H1 (cell line): ENCODE measurements around the gene ELMO1. TPM values are rescaled to one million over a fixed set of nuclear protein-coding genes. Genes with fewer than 3 reads are reported as not detected.

Experiments used
- CTCF ChIA-PET: fragments of 300-600 bp; sonication (Branson Sonifier 250); formaldehyde crosslinking; loops from one replicate; lab custom pipeline; 2021; ENCODE audit not compliant: partially characterized antibody; lab: Charles Lee
- POLR2A ChIA-PET: fragments of 300-600 bp; sonication (Branson Sonifier 250); formaldehyde crosslinking; loops from one replicate; lab custom pipeline; 2021; ENCODE audit warnings: inconsistent platforms; ENCODE audit not compliant: partially characterized antibody; lab: Charles Lee
- DNase-seq, 2 experiments: peaks; one replicate each; pipeline versions ENCODE4 v3.0.0 to v3.0.0-alpha.2; 2010 to 2022; ENCODE audit warnings: low spot score in 2 of 2, low read depth in 1 of 2, mixed read lengths in 1 of 2
- FAIRE-seq: peaks from 2 replicates; lab custom pipeline; 2011; peaks lifted over from hg19 to GRCh38; lab: Jason Lieb, UNC
- H2AFZ ChIP-seq: 2 replicates; pipeline ENCODE4 v1.8.1; 2012; ENCODE audit warnings: low read length, inconsistent platforms
- H2AK5ac ChIP-seq: 2 replicates; pipeline ENCODE4 v1.6.1; 2013; ENCODE audit warnings: low read depth, low read length
- H2BK120ac ChIP-seq: replicated peaks from 2 replicates; pipeline ENCODE3; 2013; ENCODE audit warnings: low read depth, low read length, inconsistent platforms
- H2BK12ac ChIP-seq: 2 replicates; pipeline ENCODE4 v1.6.1; 2013; ENCODE audit warnings: low read depth, low read length
- H2BK15ac ChIP-seq: 2 replicates; pipeline ENCODE4 v1.6.1; 2013; ENCODE audit warnings: low read length
- H2BK20ac ChIP-seq: 2 replicates; pipeline ENCODE4 v1.6.1; 2013; ENCODE audit warnings: low read length
- H2BK5ac ChIP-seq: 2 replicates; pipeline ENCODE4 v1.6.1; 2013; ENCODE audit warnings: low read depth, low read length
- H3K14ac ChIP-seq: 2 replicates; pipeline ENCODE4 v1.6.1; 2013; ENCODE audit warnings: inconsistent platforms; ENCODE audit not compliant: insufficient read length
- H3K18ac ChIP-seq: 2 replicates; pipeline ENCODE4 v1.6.1; 2013; ENCODE audit warnings: low read length; ENCODE audit errors: extremely low read depth
- H3K23ac ChIP-seq: 2 replicates; pipeline ENCODE4 v1.6.1; 2013; ENCODE audit warnings: inconsistent platforms; ENCODE audit not compliant: insufficient read length
- H3K23me2 ChIP-seq: 2 replicates; pipeline ENCODE4 v1.6.1; 2013; ENCODE audit warnings: low read depth, low read length
- H3K27ac ChIP-seq: 2 replicates; pipeline ENCODE4 v1.6.1; 2011; ENCODE audit warnings: low read depth, low read length, inconsistent platforms
- H3K27me3 ChIP-seq, 4 experiments: replicated peaks in 1 of 4; 1 replicate in 1 of 4; 2 replicates in 3 of 4; pipeline versions ENCODE4 v1.6.1 to v1.8.1; 2011 to 2013; ENCODE audit warnings: low read length in 3 of 4, mild to moderate bottlenecking in 3 of 4, inconsistent platforms in 2 of 4, mixed read lengths in 2 of 4, moderate library complexity in 1 of 4; ENCODE audit not compliant: control insufficient read depth in 3 of 4, insufficient read depth in 3 of 4; ENCODE audit errors: extremely low read depth in 1 of 4
- H3K36me3 ChIP-seq, 4 experiments: 2 replicates each; pipeline versions ENCODE4 v1.6.1 to v1.8.1; 2011 to 2013; ENCODE audit warnings: mild to moderate bottlenecking in 4 of 4, low read length in 3 of 4, moderate library complexity in 2 of 4, control low read depth in 1 of 4, inconsistent platforms in 1 of 4; ENCODE audit not compliant: insufficient read depth in 4 of 4, control insufficient read depth in 2 of 4
- H3K4ac ChIP-seq: replicated peaks from 2 replicates; pipeline ENCODE3; 2013; ENCODE audit warnings: low read length, low read depth, mixed read lengths, inconsistent platforms; ENCODE audit not compliant: insufficient read length
- H3K4me1 ChIP-seq, 4 experiments: replicated peaks in 1 of 4; 1 replicate in 1 of 4; 2 replicates in 3 of 4; pipeline versions ENCODE4 v1.6.1 to v1.8.1; 2011 to 2013; ENCODE audit warnings: low read length in 3 of 4, inconsistent platforms in 2 of 4, mixed read lengths in 1 of 4; ENCODE audit not compliant: insufficient read depth in 4 of 4, control insufficient read depth in 3 of 4
- H3K4me2 ChIP-seq, 2 experiments: 2 replicates each; pipeline versions ENCODE4 v1.6.1 to v1.8.1; 2011 to 2013; ENCODE audit warnings: low read depth in 2 of 2, low read length in 2 of 2, control low read depth in 1 of 2, inconsistent platforms in 1 of 2, mild to moderate bottlenecking in 1 of 2; ENCODE audit not compliant: insufficient read depth in 1 of 2
- H3K4me3 ChIP-seq, 4 experiments: fragments of 200-600, 300-600 bp in 1 of 4; sonication (generic), shearing (Covaris generic), sonication (Bioruptor Twin) in 1 of 4; 2 replicates each; pipeline versions ENCODE4 v1.5.1 to v1.8.1; 2011 to 2016; ENCODE audit warnings: low read length in 4 of 4, low read depth in 3 of 4, control low read depth in 2 of 4, inconsistent platforms in 2 of 4, mild to moderate bottlenecking in 2 of 4, mixed read lengths in 1 of 4, moderate library complexity in 1 of 4; ENCODE audit not compliant: insufficient read depth in 2 of 4; ENCODE audit errors: extremely low read depth in 1 of 4
- H3K56ac ChIP-seq: replicated peaks from 2 replicates; pipeline ENCODE3; 2013; ENCODE audit warnings: low read depth, mild to moderate bottlenecking, mixed read lengths, low read length, inconsistent platforms; ENCODE audit not compliant: insufficient read length
- H3K79me1 ChIP-seq: 2 replicates; pipeline ENCODE4 v1.6.1; 2013; ENCODE audit warnings: low read depth, low read length, control low read depth
- H3K79me2 ChIP-seq, 2 experiments: 2 replicates each; pipeline versions ENCODE4 v1.6.1 to v1.8.1; 2012 to 2013; ENCODE audit warnings: low read length in 2 of 2, mild to moderate bottlenecking in 2 of 2, inconsistent platforms in 1 of 2; ENCODE audit not compliant: insufficient read depth in 2 of 2, control insufficient read depth in 1 of 2
- H3K9ac ChIP-seq, 4 experiments: replicated peaks in 1 of 4; 1 replicate in 1 of 4; 2 replicates in 3 of 4; pipeline versions ENCODE4 v1.6.1 to v1.8.1; 2011 to 2013; ENCODE audit warnings: low read depth in 3 of 4, low read length in 3 of 4, control low read depth in 2 of 4, mild to moderate bottlenecking in 2 of 4, moderate library complexity in 2 of 4, inconsistent platforms in 1 of 4; ENCODE audit errors: extremely low read depth in 1 of 4
- H3K9me3 ChIP-seq, 2 experiments: 2 replicates each; pipeline versions ENCODE4 v1.6.1 to v1.8.1; 2012 to 2013; ENCODE audit warnings: mild to moderate bottlenecking in 2 of 2, moderate library complexity in 2 of 2, control low read depth in 1 of 2, inconsistent platforms in 1 of 2, low read depth in 1 of 2, low read length in 1 of 2, mixed read lengths in 1 of 2; ENCODE audit not compliant: insufficient read depth in 2 of 2
- H4K20me1 ChIP-seq, 2 experiments: replicated peaks in 1 of 2; 2 replicates each; pipeline versions ENCODE3 to v1.8.1; 2011 to 2013; ENCODE audit warnings: inconsistent platforms in 2 of 2, low read length in 2 of 2, mild to moderate bottlenecking in 1 of 2; ENCODE audit not compliant: insufficient read depth in 2 of 2, control insufficient read depth in 1 of 2
- H4K5ac ChIP-seq: 2 replicates; pipeline ENCODE4 v1.6.1; 2013; ENCODE audit warnings: low read length, low read depth, mixed read lengths, inconsistent platforms; ENCODE audit not compliant: insufficient read length
- H4K8ac ChIP-seq: 2 replicates; pipeline ENCODE4 v1.8.0; 2013; ENCODE audit warnings: mild to moderate bottlenecking, moderate library complexity, low read length, inconsistent platforms; ENCODE audit not compliant: insufficient read depth; ENCODE audit errors: extremely low read depth
- H4K91ac ChIP-seq: replicated peaks from 2 replicates; pipeline ENCODE3; 2013; ENCODE audit warnings: low read length, mixed read lengths, inconsistent platforms; ENCODE audit not compliant: insufficient read length
- EP300 ChIP-seq, 2 experiments: IDR thresholded peaks; 1 replicate in 1 of 2; 2 replicates in 1 of 2; pipeline ENCODE4 v1.6.1; 2011 to 2012; ENCODE audit warnings: low read depth in 2 of 2, low read length in 2 of 2, mild to moderate bottlenecking in 2 of 2, borderline replicate concordance in 1 of 2, inconsistent platforms in 1 of 2, moderate library complexity in 1 of 2
- KDM1A ChIP-seq: fragments of 200-600, 300-600 bp; sonication (generic); IDR thresholded peaks from 2 replicates; pipeline ENCODE4 v1.7.1; 2016; ENCODE audit warnings: mild to moderate bottlenecking, low read length, borderline replicate concordance
- MAFK ChIP-seq: IDR thresholded peaks from 2 replicates; pipeline ENCODE4 v1.6.1; 2012; ENCODE audit warnings: low read depth, mild to moderate bottlenecking, improper control_type of control experiment, low read length
- TCF12 ChIP-seq: IDR thresholded peaks from 2 replicates; pipeline ENCODE4 v1.6.1; 2011; ENCODE audit warnings: low read depth, mild to moderate bottlenecking, low read length
- WGBS, 2 experiments: shearing (Covaris generic) in 1 of 2; methylation state at CpG; one replicate each; pipeline versions ENCODE4 v1.1.6 to v1.1.7; 2013 to 2015; ENCODE audit warnings: low lambda C conversion rate in 2 of 2, mixed read lengths in 2 of 2, inconsistent platforms in 1 of 2, low coverage in 1 of 2, missing lambda C conversion rate in 1 of 2; ENCODE audit not compliant: insufficient replicate concordance in 2 of 2, insufficient coverage in 1 of 2, insufficient read length in 1 of 2; ENCODE audit errors: extremely low coverage in 1 of 2, missing lambda C conversion rate in 1 of 2; 5-methylcytosine and 5-hydroxymethylcytosine counted together
- polyA plus RNA-seq, 7 experiments: library from polyadenylated mRNA; depleted of rRNA in 3 of 7; stranded (reverse) in 5 of 7; unstranded in 2 of 7; fragments of >200 nt in 5 of 7; fragments of 200-250 nt in 2 of 7; gene quantifications; 1 replicate in 5 of 7; 2 replicates in 1 of 7; 4 replicates in 1 of 7; pipeline versions ENCODE4 v1.2.1 to v1.2.3, GENCODE V29; 2011 to 2013; ENCODE audit warnings: missing spikeins in 2 of 7, mixed read lengths in 2 of 7
- total RNA-seq: library from RNA; stranded (reverse); fragmentation: NEBNext Ultra II Directional; extraction: Animal tissue kit (Norgen Biotek cat#: 25700); gene quantifications from 2 replicates; pipeline ENCODE4 v1.2.1, GENCODE V29; 2021

Gene ELMO1
- total and polyA plus RNA-seq, 2 of the 8 experiments (the other 6 are each of a cell fraction or from before 2014, with no cell fraction given): 18.4 to 21.0 TPM

- Histone ChIP-seq H3K4me2 (no peak overlapping the region), H3K4me3 (no peak overlapping the region), H2AK5ac (no peak overlapping the region), H3K23me2 (no peaks in the 10 kb centered on the region), H2BK15ac (no peak overlapping the region), H3K36me3 (no peaks in the 10 kb centered on the region), H3K4ac (no peak overlapping the region), H4K8ac (no peak overlapping the region), H3K79me2 (peaks cover 0 to 39% of the 10 kb centered on the region in 2 experiments; a peak in 2 of 4 replicates), H3K9me3 (no peaks in the 10 kb centered on the region), H2AFZ (no peak overlapping the region), H2BK20ac (no peak overlapping the region), H3K27me3 (no peaks in the 10 kb centered on the region), H3K9ac (no peak overlapping the region), H3K4me1 (peaks cover 0 to 11% (median 2%) of the 10 kb centered on the region in 4 experiments; a peak in 5 of 7 replicates), H2BK120ac (no peak overlapping the region), H4K5ac (no peak overlapping the region), H3K14ac (no peak overlapping the region), H3K27ac (no peak overlapping the region), H3K56ac (no peak overlapping the region), H3K79me1 (no peaks in the 10 kb centered on the region), H3K23ac (no peak overlapping the region), H4K91ac (no peak overlapping the region), H4K20me1 (no peaks in the 10 kb centered on the region), H2BK5ac (no peak overlapping the region), H3K18ac (no peak overlapping the region), H2BK12ac (no peak overlapping the region)
- no peak for DNase-seq
- TF ChIP-seq TCF12 (no peak), KDM1A (no peak), MAFK (no peak), EP300 (IDR thresholded peaks at IDR 0.05; ENCODE audit: borderline replicate concordance in 1 of 2, low read depth in 2 of 2, low read length in 2 of 2) (no peak)
- no peak for FAIRE-seq
- WGBS, 2 experiments: 89% methylated on average over 1 of the region's 1 CpG; no CpG with 5 or more reads in 1 of the 2 experiments
- ChIA-PET CTCF (interaction anchor here (0.7 to 2.2 kb wide), 6 partner anchors 9 to 205 kb away, joined by 3 to 10 read pairs (median 4); partner anchors contain the start of gene ELMO1), POLR2A (interaction anchor here (1.0 kb wide), 1 partner anchor 8 kb away, joined by 4 read pairs; no protein-coding TSS in a partner anchor)
Measured at GRCh38 chr7:37439653-37440026, 9.0 kb downstream of the ELMO1 start.
